NCI-H2107 treated with DMSO at 0.1 percent for 48 hours (cell line): ENCODE results near the gene WDR5.

Source experiments
- DNase-seq: peaks from one replicate; lab custom pipeline; 2025; ENCODE audit not compliant: unreplicated experiment; lab: John Stamatoyannopoulos, UW

Gene WDR5

GRCh38 chr9:134172198-134173126 lies 36.6 kb downstream of the WDR5 start:
- DNase-seq = no peak

- no peak for DNase-seq
Observed at GRCh38 chr9:134173127-134174072, 37.5 kb downstream of the WDR5 start.

- DNase-seq = no peak
Observed at GRCh38 chr9:134174073-134174449, 38.2 kb downstream of the WDR5 start.

GRCh38 chr9:134174526-134175290 lies 38.8 kb downstream of the WDR5 start:
- no peak for DNase-seq

- DNase-seq = no peak
Observed at GRCh38 chr9:134175291-134175807, 39.5 kb downstream of the WDR5 start.

- DNase-seq = no peak
Observed at GRCh38 chr9:134175808-134176598, 40.1 kb downstream of the WDR5 start.

- no peak for DNase-seq
Observed at GRCh38 chr9:134176599-134176968, 40.7 kb downstream of the WDR5 start.

- DNase-seq = no peak
Observed at GRCh38 chr9:134177186-134177585, 41.3 kb downstream of the WDR5 start.

- no peak for DNase-seq
Observed at GRCh38 chr9:134177624-134178393, 41.9 kb downstream of the WDR5 start.

- no peak for DNase-seq
Observed at GRCh38 chr9:134178394-134178767, 42.5 kb downstream of the WDR5 start.

GRCh38 chr9:134178768-134179551 lies 43.1 kb downstream of the WDR5 start:
- no peak for DNase-seq

- DNase-seq = no peak
Observed at GRCh38 chr9:134179595-134179917, 43.7 kb downstream of the WDR5 start.

- DNase-seq = no peak
Observed at GRCh38 chr9:134179918-134180785, 44.3 kb downstream of the WDR5 start.

GRCh38 chr9:134180786-134181647 lies 45.1 kb downstream of the WDR5 start:
- DNase-seq = no peak

- DNase-seq = no peak
Observed at GRCh38 chr9:134181648-134182034, 45.8 kb downstream of the WDR5 start.

GRCh38 chr9:134182554-134183085 lies 46.7 kb downstream of the WDR5 start:
- no peak for DNase-seq
